Panc1 (cell line): Measurements from ENCODE around the gene NHS.

Experiments used
- CTCF ChIP-seq: fragments of 450-650 bp; IDR thresholded peaks from 2 replicates; pipeline ENCODE4 v1.5.1; 2017; ENCODE audit warnings: mild to moderate bottlenecking
- POLR2AphosphoS5 ChIP-seq: IDR thresholded peaks from 2 replicates; pipeline ENCODE4 v1.6.1; 2012; ENCODE audit warnings: mild to moderate bottlenecking, low read depth, low read length, moderate library complexity
- REST ChIP-seq, 2 experiments: IDR thresholded peaks; 2 replicates each; pipeline ENCODE4 v1.6.1; 2011 to 2012; ENCODE audit warnings: low read depth in 2 of 2, control low read depth in 1 of 2, low read length in 1 of 2, mild to moderate bottlenecking in 1 of 2, moderate library complexity in 1 of 2; ENCODE audit not compliant: insufficient read depth in 1 of 2
- SIN3A ChIP-seq: IDR thresholded peaks from 2 replicates; pipeline ENCODE4 v1.6.1; 2012; ENCODE audit warnings: low read depth, mild to moderate bottlenecking, low read length, moderate library complexity, borderline replicate concordance; ENCODE audit not compliant: insufficient read depth
- TCF7L2 ChIP-seq: IDR thresholded peaks from 2 replicates; pipeline ENCODE4 v1.6.1; 2011; ENCODE audit warnings: mild to moderate bottlenecking, low read depth, low read length, inconsistent platforms

- TF ChIP-seq REST (IDR thresholded peaks at IDR 0.05; ENCODE audit: insufficient read depth in 1 of 2, low read depth in 2 of 2, low read length in 1 of 2) (no peak), CTCF (no peak), SIN3A (no peak), POLR2AphosphoS5 (no peak), TCF7L2 (no peak)
These were observed 281.6 kb downstream of the NHS start for GRCh38 chrX:17656556-17656955.
